HG03558 (cell line): ENCODE data around the gene ABCG4.

Experiments
- ATAC-seq: cut with Tn5 transposase; IDR thresholded peaks from one replicate; pipeline ENCODE4 v1.9.1; 2021; ENCODE audit warnings: moderate number of reproducible peaks; ENCODE audit not compliant: unreplicated experiment; ENCODE audit errors: extremely low read depth

ABCG4 gene

DNA sequence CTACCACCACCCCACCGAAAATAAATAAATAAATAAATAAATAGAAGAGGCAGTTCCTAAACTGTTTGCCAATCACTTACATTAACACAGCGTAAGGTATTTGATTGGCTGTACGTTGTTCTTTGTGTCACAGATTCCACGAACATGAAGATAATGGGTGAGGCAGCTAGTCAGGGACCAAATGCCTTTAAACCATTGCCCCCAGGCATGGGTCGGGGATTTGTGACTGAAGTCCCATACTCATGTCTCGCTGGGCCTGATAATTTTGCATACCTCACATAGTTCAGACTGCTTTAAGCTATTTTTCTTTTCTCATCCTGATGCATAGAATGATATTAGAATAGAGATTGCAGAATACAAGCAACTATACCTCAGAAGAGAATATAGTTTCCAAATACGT is 53.7 kb downstream of the ABCG4 start:
- ATAC-seq = no peak

GRCh38 chr11:119204066-119204465 is 55.2 kb downstream of the ABCG4 start:
- ATAC-seq = no peak

DNA sequence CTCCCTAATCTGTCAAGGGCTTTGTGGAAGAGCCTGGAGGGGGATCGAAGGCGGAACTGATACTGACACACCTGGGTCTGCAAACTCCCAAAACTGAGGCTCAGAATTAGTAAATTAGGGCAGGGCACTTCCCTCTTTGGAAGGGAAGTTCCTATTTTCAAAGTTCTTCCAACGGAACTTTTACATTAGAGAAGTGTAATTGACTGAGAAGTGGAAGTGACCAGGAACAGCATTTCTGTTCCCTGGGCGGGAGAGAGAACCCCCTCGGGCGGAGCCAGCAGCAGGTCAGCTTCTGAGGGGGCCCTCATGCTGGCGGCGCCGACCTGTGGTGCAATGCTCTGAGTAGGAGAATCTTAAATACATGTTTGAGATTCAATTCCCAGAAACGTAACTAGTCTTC is 56.2 kb downstream of the ABCG4 start:
- no peak for ATAC-seq

DNA sequence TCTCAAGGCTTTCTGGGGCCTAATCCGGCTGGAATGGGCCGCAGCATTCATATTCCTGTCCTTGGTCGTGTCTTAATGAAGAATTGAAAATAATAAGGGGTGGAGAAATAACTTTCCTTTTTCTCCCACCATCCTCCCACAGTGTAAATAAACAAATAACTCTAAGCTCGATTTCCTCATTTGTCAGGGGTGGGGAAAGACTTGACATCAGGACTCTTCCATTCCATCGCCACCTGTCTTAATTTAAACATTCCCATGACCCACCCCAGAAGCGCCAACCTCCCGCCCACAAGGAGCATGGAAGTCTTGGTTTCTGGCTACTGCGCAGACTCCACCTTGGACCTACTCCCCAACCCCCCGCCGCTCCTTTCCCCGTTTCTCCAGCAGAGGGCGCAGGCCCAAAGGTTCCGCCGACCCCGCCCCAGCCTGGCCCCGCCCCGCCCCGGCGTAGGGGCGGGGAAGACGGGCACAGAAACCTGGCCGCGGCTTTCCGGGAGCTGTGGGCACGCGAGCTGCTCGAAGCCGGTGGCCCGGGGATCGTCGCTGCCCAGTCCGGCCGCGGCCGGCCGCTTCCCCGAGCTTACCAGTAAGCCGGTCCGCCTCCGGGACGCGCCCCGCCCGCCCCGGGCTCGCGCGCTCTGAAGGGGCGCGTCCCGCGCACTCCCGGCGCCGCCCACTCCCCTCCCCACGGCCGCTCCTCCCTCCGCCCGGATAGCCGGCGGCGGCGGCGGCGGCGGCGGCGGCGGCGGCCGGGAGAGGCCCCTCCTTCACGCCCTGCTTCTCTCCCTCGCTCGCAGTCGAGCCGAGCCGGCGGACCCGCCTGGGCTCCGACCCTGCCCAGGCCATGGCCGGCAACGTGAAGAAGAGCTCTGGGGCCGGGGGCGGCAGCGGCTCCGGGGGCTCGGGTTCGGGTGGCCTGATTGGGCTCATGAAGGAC is 57.0 kb downstream of the ABCG4 start, which contains the start of gene CBL:
TSS of gene CBL (plus strand) at position 766 of the 937 bp plus-strand sequence. CDS start at position 845, 79 bp downstream.
- ATAC-seq = peak; percentile 38

GRCh38 chr11:119206511-119207414 is 57.9 kb downstream of the ABCG4 start:
- no peak for ATAC-seq

- no peak for ATAC-seq
These were observed 58.6 kb downstream of the ABCG4 start for GRCh38 chr11:119207415-119207960.

GRCh38 chr11:119209186-119209585 is 60.3 kb downstream of the ABCG4 start:
- ATAC-seq = no peak

- no peak for ATAC-seq
These were observed 61.2 kb downstream of the ABCG4 start for GRCh38 chr11:119210050-119210449.
